ENCODE results near the gene SOX14. TPM values are rescaled to one million over a fixed set of nuclear protein-coding genes. Genes with fewer than 3 reads are reported as not detected.

The SOX14 gene
- total and polyA plus RNA-seq, 7 donors, result not detected

DNA sequence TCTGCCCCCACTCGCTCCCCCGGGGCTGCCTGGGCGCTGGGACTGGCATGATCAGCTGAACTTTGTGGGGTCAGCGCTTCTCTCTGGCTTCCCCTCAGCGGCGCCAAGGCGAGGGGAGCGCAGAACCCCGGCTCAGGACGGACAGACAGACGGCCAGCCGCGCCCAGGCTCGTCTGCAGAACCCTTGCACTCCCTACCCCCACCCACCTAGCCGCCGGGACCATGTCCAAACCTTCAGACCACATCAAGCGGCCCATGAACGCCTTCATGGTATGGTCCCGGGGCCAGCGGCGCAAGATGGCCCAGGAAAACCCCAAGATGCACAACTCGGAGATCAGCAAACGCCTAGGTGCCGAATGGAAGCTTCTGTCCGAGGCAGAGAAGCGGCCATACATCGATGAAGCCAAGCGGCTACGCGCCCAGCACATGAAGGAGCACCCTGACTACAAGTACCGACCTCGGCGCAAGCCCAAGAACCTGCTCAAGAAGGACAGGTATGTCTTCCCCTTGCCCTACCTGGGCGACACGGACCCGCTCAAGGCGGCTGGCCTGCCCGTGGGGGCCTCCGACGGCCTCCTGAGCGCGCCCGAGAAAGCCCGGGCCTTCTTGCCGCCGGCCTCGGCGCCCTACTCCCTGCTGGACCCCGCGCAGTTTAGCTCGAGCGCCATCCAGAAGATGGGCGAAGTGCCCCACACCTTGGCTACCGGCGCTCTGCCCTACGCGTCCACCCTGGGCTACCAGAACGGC, 621 bp downstream of the SOX14 start:
- TF ChIP-seq, protein P1, sequence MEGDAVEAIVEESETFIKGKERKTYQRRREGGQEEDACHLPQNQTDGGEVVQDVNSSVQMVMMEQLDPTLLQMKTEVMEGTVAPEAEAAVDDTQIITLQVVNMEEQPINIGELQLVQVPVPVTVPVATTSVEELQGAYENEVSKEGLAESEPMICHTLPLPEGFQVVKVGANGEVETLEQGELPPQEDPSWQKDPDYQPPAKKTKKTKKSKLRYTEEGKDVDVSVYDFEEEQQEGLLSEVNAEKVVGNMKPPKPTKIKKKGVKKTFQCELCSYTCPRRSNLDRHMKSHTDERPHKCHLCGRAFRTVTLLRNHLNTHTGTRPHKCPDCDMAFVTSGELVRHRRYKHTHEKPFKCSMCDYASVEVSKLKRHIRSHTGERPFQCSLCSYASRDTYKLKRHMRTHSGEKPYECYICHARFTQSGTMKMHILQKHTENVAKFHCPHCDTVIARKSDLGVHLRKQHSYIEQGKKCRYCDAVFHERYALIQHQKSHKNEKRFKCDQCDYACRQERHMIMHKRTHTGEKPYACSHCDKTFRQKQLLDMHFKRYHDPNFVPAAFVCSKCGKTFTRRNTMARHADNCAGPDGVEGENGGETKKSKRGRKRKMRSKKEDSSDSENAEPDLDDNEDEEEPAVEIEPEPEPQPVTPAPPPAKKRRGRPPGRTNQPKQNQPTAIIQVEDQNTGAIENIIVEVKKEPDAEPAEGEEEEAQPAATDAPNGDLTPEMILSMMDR (IDR thresholded peaks at IDR 0.05), result no peak
- H3K27ac ChIP-seq, result no peak overlapping the region
- ATAC-seq (no peak), DNase-seq (no peak)
- no peaks in the 10 kb centered on the region for H3K9me3 ChIP-seq
- intact Hi-C loops (cut with DNase I), result no loop called here
- peaks cover 0 to 97% (median 56%) of the 10 kb centered on the region in 3 donors for H3K27me3 ChIP-seq (ENCODE audit: insufficient read depth in 3 of 3, low read length in 2 of 3)
- WGBS, 3 donors, result 2 to 3% (median 2%) methylated on average over 42 to 58 of the region's 58 CpGs
- peaks cover 11% of the 10 kb centered on the region for H3K4me1 ChIP-seq
- H3K4me3 ChIP-seq, result no peak overlapping the region
- no peaks in the 10 kb centered on the region for H3K36me3 ChIP-seq (ENCODE audit: insufficient read depth in 1 of 2, low read depth in 1 of 2)

DNA sequence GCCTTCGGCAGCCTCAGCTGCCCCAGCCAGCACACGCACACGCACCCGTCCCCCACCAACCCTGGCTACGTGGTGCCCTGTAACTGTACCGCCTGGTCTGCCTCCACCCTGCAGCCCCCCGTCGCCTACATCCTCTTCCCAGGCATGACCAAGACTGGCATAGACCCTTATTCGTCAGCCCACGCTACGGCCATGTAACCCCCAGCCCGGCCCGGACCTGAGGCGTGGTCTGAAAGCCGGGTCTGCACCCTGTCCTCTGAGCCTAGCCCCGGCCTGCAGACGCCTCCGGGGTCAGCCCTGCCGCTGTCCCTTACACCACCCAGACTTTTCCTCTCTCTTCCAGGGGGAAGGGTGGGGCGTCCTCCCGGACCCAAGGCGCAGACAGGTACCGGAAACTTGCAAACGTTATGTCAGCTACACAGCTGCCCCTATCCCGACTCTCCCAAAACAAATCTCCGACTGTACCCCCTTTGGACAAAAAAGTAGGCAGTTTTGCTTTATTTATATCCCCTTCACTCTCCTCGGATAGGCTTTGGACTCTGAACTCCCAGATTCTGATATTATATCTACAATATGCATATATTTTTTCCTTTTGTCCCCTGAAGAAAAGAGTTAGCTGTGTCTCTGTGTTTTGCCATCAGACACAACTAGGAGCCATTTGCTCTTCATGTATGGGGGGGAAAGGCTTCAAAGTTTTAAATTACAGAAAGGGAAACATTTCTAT, 1.4 kb downstream of the SOX14 start:
- 1 to 2% (median 2%) methylated on average over 26 to 27 of the region's 27 CpGs for WGBS, 3 donors
- H3K27me3 ChIP-seq (ENCODE audit: insufficient read depth in 3 of 3, low read length in 2 of 3), result peaks cover 0 to 100% (median 59%) of the 10 kb centered on the region in 3 donors
- intact Hi-C loops (cut with DNase I), result no loop called here
- no peaks in the 10 kb centered on the region for H3K9me3 ChIP-seq
- no peak overlapping the region for H3K4me3 ChIP-seq
- ATAC-seq, result no peak
- TF ChIP-seq, protein P1 (IDR thresholded peaks at IDR 0.05), result no peak
- no peak for DNase-seq
- peaks cover 11% of the 10 kb centered on the region for H3K4me1 ChIP-seq
- no peak overlapping the region for H3K27ac ChIP-seq
- H3K36me3 ChIP-seq (ENCODE audit: insufficient read depth in 1 of 2, low read depth in 1 of 2), result no peaks in the 10 kb centered on the region

DNA sequence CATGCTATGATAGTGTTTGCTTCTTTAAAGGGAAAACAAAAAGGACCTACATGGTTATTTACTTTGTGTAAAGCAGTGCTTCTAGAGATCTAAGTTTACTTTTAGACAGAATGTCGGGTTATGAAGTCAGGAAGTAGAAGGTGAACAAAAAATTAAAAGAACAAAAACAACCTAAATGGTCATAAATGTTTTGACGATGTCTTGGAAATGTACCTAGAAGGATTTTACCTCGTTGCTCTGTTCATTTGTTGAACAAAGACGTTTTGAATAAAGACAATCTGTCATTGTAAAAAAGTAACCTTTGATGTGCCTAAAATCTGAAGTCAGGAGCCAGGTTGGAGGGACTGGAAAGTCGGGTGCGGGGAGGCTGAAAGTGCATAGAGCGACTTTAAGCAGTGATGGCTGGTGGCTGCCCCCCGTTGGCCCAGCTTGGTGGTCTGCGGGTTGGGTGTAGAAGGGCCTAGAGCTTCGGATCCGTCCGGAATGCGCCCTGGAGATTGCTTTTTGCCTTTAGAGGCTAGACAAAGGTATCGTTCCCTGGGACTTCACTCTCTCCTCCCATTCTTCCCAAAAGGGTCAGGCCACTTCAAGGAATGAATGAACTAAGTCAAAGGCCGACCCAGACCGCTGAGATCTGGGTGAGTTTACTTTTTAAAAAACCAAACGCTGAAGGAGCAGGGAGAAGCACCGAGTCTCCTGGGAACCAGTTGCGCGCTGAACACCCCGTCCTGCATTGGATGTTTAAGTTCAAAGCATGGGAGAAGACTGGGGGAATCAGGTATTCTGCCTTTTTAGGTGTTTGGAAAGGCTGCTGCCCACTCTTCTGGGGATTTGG, 2.1 kb downstream of the SOX14 start:
- 3 to 4% (median 3%) methylated on average over 21 of the region's 21 CpGs for WGBS, 3 donors
- intact Hi-C loops (cut with DNase I), result no loop called here
- Histone ChIP-seq H3K9me3 (no peaks in the 10 kb centered on the region), H3K4me1 (peaks cover 18% of the 10 kb centered on the region), H3K36me3 (ENCODE audit: insufficient read depth in 1 of 2, low read depth in 1 of 2) (no peaks in the 10 kb centered on the region), H3K27me3 (ENCODE audit: insufficient read depth in 3 of 3, low read length in 2 of 3) (peaks cover 0 to 100% (median 58%) of the 10 kb centered on the region in 3 donors), H3K27ac (no peak overlapping the region), H3K4me3 (no peak overlapping the region)
- DNase-seq, result no peak
- TF ChIP-seq, protein P1 (IDR thresholded peaks at IDR 0.05), result no peak
- ATAC-seq, result no peak

DNA sequence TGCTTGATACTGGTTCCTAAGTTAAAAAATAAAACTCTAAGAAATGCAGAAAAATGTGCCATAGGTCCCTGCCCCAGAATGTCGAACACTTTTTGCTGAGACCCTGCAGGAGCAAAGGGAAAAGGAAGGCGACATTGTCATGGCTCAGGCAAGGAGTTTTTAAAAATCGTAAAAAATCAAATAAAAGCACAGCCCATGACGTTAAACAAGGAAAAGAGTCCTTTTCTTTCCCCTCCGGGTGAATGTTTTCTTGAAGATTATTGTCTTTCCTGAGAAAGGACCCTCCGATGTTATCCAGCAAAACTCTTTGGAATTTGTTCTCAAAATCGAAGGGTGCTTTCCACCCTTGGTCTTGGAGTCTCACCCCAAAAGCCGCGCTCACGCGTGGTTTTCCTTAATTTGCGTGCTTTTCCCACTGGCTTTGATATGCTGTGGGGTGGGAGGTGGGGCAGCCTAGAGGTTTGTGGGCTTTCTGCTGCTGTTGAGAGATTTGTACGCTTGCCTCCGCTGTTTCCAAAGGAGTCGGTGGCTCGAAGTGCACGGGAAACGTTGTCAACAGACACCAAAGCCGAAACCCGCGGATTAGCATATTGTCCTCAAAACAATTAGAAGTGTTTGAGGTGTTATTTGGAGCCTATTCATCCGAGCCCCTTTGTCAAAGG, 2.9 kb downstream of the SOX14 start:
- Histone ChIP-seq H3K27me3 (ENCODE audit: insufficient read depth in 3 of 3, low read length in 2 of 3) (peaks cover 0 to 100% (median 58%) of the 10 kb centered on the region in 3 donors), H3K27ac (no peak overlapping the region), H3K4me3 (no peak overlapping the region), H3K4me1 (peaks cover 18% of the 10 kb centered on the region), H3K9me3 (no peaks in the 10 kb centered on the region), H3K36me3 (ENCODE audit: insufficient read depth in 1 of 2, low read depth in 1 of 2) (no peaks in the 10 kb centered on the region)
- intact Hi-C loops (cut with DNase I), result no loop called here
- TF ChIP-seq, protein P1 (IDR thresholded peaks at IDR 0.05), result no peak
- ATAC-seq (no peak), DNase-seq (no peak)
- WGBS, 3 donors, result 2 to 3% (median 2%) methylated on average over 22 of the region's 22 CpGs

Measured in psoas muscle (tissue), 8 donors.